DOHH2 (cell line): Measurements from ENCODE around the gene ELFN1.
A peak's percentile ranks its signal among the peaks of the same experiment; 100 is the strongest.

Experiments used
- H3F3A ChIP-seq: fragments of 200-600 bp; sonication (generic), shearing (Covaris generic); 2 replicates; pipeline ENCODE4 v1.6.0; 2016; ENCODE audit warnings: antibody characterized with exemption, mild to moderate bottlenecking; ENCODE audit not compliant: control insufficient read depth, insufficient read depth
- H3K27ac ChIP-seq: fragments of 200-600 bp; sonication (generic); 2 replicates; pipeline ENCODE4 v1.5.1; 2014; ENCODE audit warnings: low read depth, mild to moderate bottlenecking, low read length, moderate library complexity
- H3K27me3 ChIP-seq: fragments of 200-600 bp; sonication (generic); 2 replicates; pipeline ENCODE4 v1.6.1; 2014; ENCODE audit warnings: mild to moderate bottlenecking, low read length, mixed read lengths; ENCODE audit not compliant: control insufficient read depth
- H3K36me3 ChIP-seq: fragments of 200-600 bp; sonication (generic); 2 replicates; pipeline ENCODE4 v1.6.1; 2014; ENCODE audit warnings: mild to moderate bottlenecking, low read length, moderate library complexity, mixed read lengths; ENCODE audit not compliant: control insufficient read depth
- H3K4me1 ChIP-seq: fragments of 200-600 bp; sonication (generic); 2 replicates; pipeline ENCODE4 v1.6.1; 2014; ENCODE audit warnings: mild to moderate bottlenecking, low read length, mixed read lengths; ENCODE audit not compliant: control insufficient read depth
- H3K4me2 ChIP-seq: fragments of 200-600 bp; sonication (generic); 2 replicates; pipeline ENCODE4 v1.6.0; 2014; ENCODE audit warnings: mild to moderate bottlenecking, low read length, moderate library complexity
- H3K4me3 ChIP-seq: fragments of 200-600 bp; sonication (generic); 2 replicates; pipeline ENCODE4 v1.5.1; 2014; ENCODE audit warnings: mild to moderate bottlenecking, low read length, mixed read lengths
- H3K79me2 ChIP-seq: fragments of 200-600 bp; sonication (generic); 2 replicates; pipeline ENCODE4 v1.6.1; 2014; ENCODE audit warnings: mild to moderate bottlenecking, low read length, mixed read lengths; ENCODE audit not compliant: control insufficient read depth
- H3K9me2 ChIP-seq: fragments of 200-600 bp; sonication (generic); replicated peaks from 2 replicates; pipeline ENCODE4 v1.6.1; 2014; ENCODE audit warnings: mild to moderate bottlenecking, low read length, mixed read lengths; ENCODE audit not compliant: control insufficient read depth
- H3K9me3 ChIP-seq: fragments of 200-600 bp; sonication (generic); 2 replicates; pipeline ENCODE4 v1.6.1; 2014; ENCODE audit warnings: antibody characterized with exemption, low read length, mixed read lengths; ENCODE audit not compliant: control insufficient read depth, insufficient read depth
- H4K20me1 ChIP-seq: fragments of 200-600 bp; sonication (generic); 2 replicates; pipeline ENCODE4 v1.6.0; 2014; ENCODE audit warnings: low read depth, mild to moderate bottlenecking, antibody characterized with exemption, low read length, moderate library complexity; ENCODE audit not compliant: control insufficient read depth, insufficient read depth
- CTCF ChIP-seq: fragments of 200-600 bp; sonication (generic); IDR thresholded peaks from one replicate; pipeline ENCODE4 v1.5.1; 2014; ENCODE audit warnings: antibody characterized with exemption, mild to moderate bottlenecking, low read depth, low read length; ENCODE audit not compliant: poor library complexity, severe bottlenecking
- EZH2phosphoT487 ChIP-seq: fragments of 200-600 bp; sonication (generic); IDR thresholded peaks from 2 replicates; pipeline ENCODE4 v1.6.1; 2017; ENCODE audit warnings: borderline replicate concordance, mild to moderate bottlenecking, antibody characterized with exemption, low read length, moderate library complexity, mixed read lengths

The ELFN1 gene

GRCh38 chr7:1681581-1681980 lies 11.5 kb downstream of the ELFN1 start:
- Histone ChIP-seq H3K9me2 (no peaks in the 10 kb centered on the region), H3K27ac (no peak overlapping the region), H4K20me1 (peaks cover 9% of the 10 kb centered on the region; the same call in 1 of the 2 replicates), H3K4me1 (peaks cover 30% of the 10 kb centered on the region), H3K4me3 (peak overlapping the region; percentile 33), H3K79me2 (no peaks in the 10 kb centered on the region), H3K4me2 (peak overlapping the region; percentile 41), H3F3A (peaks cover 6% of the 10 kb centered on the region; the same call in 1 of the 2 replicates), H3K27me3 (peaks cover 19% of the 10 kb centered on the region), H3K9me3 (peaks cover 32% of the 10 kb centered on the region), H3K36me3 (no peaks in the 10 kb centered on the region)
- TF ChIP-seq CTCF = no peak
- TF ChIP-seq EZH2phosphoT487 = no peak

DNA sequence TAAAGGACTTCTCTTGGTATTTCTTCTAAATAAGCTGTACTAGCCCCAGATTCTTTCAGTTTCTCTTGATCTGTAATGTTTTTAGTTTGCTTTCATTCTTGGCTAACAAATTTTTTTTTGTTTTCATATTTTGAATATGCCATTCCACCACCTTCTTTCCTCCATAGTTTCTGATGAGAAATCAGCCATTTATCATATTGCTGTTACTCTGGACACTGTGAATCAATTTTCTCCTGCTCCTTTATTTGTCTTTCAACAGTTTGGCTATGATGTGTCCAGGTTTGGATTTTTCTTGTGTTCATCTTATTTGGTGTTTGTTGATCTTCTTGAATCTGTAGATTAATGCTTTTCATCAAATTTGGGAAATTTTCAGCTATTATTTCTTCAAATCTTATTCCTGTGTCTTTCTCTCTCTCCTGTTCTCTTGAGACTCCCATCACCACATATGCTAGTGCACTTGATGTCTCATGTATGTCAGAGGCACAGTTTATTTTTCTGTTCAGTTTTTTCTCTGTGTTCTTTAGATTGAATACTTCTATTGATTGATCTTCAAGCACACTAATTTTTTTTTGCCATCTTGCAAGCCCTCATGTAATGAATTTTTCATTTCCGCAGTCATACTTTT lies 15.0 kb downstream of the ELFN1 start:
- H3K4me3 ChIP-seq = no peak overlapping the region
- no peak overlapping the region for H3K4me2 ChIP-seq
- H3K9me2 ChIP-seq = no peaks in the 10 kb centered on the region
- H3K79me2 ChIP-seq = no peaks in the 10 kb centered on the region
- no peaks in the 10 kb centered on the region for H4K20me1 ChIP-seq
- peaks cover 32% of the 10 kb centered on the region for H3K9me3 ChIP-seq
- peaks cover 15% of the 10 kb centered on the region for H3K4me1 ChIP-seq
- H3K36me3 ChIP-seq = no peaks in the 10 kb centered on the region
- H3K27ac ChIP-seq = no peak overlapping the region
- peaks cover 6% of the 10 kb centered on the region; the same call in 1 of the 2 replicates for H3F3A ChIP-seq
- no peak for TF ChIP-seq EZH2phosphoT487
- no peak for TF ChIP-seq CTCF
- peaks cover 17% of the 10 kb centered on the region for H3K27me3 ChIP-seq

- peaks cover 9% of the 10 kb centered on the region for H3K27me3 ChIP-seq
- no peaks in the 10 kb centered on the region for H3K79me2 ChIP-seq
- no peak for TF ChIP-seq EZH2phosphoT487
- no peak for TF ChIP-seq CTCF
- H3F3A ChIP-seq = no peaks in the 10 kb centered on the region
- no peaks in the 10 kb centered on the region for H3K9me2 ChIP-seq
- H4K20me1 ChIP-seq = no peaks in the 10 kb centered on the region
- no peak overlapping the region for H3K4me2 ChIP-seq
- no peaks in the 10 kb centered on the region for H3K4me1 ChIP-seq
- H3K36me3 ChIP-seq = no peaks in the 10 kb centered on the region
- no peak overlapping the region for H3K4me3 ChIP-seq
- no peak overlapping the region for H3K27ac ChIP-seq
- peaks cover 15% of the 10 kb centered on the region for H3K9me3 ChIP-seq
These were observed 18.5 kb downstream of the ELFN1 start for GRCh38 chr7:1688542-1688941.
